ENCODE data around the gene TMPRSS6.

The TMPRSS6 gene

GRCh38 chr22:37109242-37109917 lies at the start of gene TMPRSS6:
TSS of gene TMPRSS6 (minus strand) at chr22:37109713. CDS start at chr22:37103417, 6,296 bp downstream.
- DNase-seq: no peak

GRCh38 chr22:37158963-37159290 lies 49.4 kb upstream of the TMPRSS6 start:
- no peak for DNase-seq

- DNase-seq: no peak
These were observed 48.2 kb upstream of the TMPRSS6 start for GRCh38 chr22:37157516-37158285.

GRCh38 chr22:37156686-37157435 lies 47.3 kb upstream of the TMPRSS6 start:
- DNase-seq: no peak

GRCh38 chr22:37155971-37156370 lies 46.5 kb upstream of the TMPRSS6 start:
- no peak for DNase-seq

- no peak for DNase-seq
These were observed 45.6 kb upstream of the TMPRSS6 start for GRCh38 chr22:37154925-37155712.

- no peak for DNase-seq
These were observed 44.4 kb upstream of the TMPRSS6 start for GRCh38 chr22:37153901-37154300.

- DNase-seq: no peak
These were observed 41.9 kb upstream of the TMPRSS6 start for GRCh38 chr22:37151401-37151800.

GRCh38 chr22:37150701-37151100 lies 41.2 kb upstream of the TMPRSS6 start:
- no peak for DNase-seq

- DNase-seq: no peak
These were observed 39.5 kb upstream of the TMPRSS6 start for GRCh38 chr22:37148742-37149665.

- no peak for DNase-seq
These were observed 38.6 kb upstream of the TMPRSS6 start for GRCh38 chr22:37148031-37148651.

GRCh38 chr22:37147186-37147990 lies 37.9 kb upstream of the TMPRSS6 start:
- no peak for DNase-seq

- no peak for DNase-seq
These were observed 37.1 kb upstream of the TMPRSS6 start for GRCh38 chr22:37146507-37147180.

GRCh38 chr22:37146051-37146385 lies 36.5 kb upstream of the TMPRSS6 start:
- DNase-seq: no peak

GRCh38 chr22:37145180-37146050 lies 35.9 kb upstream of the TMPRSS6 start:
- DNase-seq: no peak

GRCh38 chr22:37144180-37144554 lies 34.7 kb upstream of the TMPRSS6 start:
- no peak for DNase-seq

GRCh38 chr22:37141971-37142370 lies 32.5 kb upstream of the TMPRSS6 start:
- no peak for DNase-seq

- DNase-seq: no peak
These were observed 32.0 kb upstream of the TMPRSS6 start for GRCh38 chr22:37141476-37141875.

- no peak for DNase-seq
These were observed 31.3 kb upstream of the TMPRSS6 start for GRCh38 chr22:37140686-37141323.
